OCI-LY3 (cell line): Measurements from ENCODE around the gene LRP11.

Experiments used
- EZH2phosphoT487 ChIP-seq: fragments of 200-600 bp; shearing (Covaris generic); IDR thresholded peaks from 2 replicates; pipeline ENCODE4 v1.6.1; 2018; ENCODE audit warnings: antibody characterized with exemption, mixed run types, low read depth
- TF ChIP-seq, protein P1 (sequence below): fragments of 200-600, 300-600 bp; sonication (generic); IDR thresholded peaks from 2 replicates; pipeline ENCODE4 v1.5.1; 2014; ENCODE audit warnings: antibody characterized with exemption, low read length, low read depth

DNA sequence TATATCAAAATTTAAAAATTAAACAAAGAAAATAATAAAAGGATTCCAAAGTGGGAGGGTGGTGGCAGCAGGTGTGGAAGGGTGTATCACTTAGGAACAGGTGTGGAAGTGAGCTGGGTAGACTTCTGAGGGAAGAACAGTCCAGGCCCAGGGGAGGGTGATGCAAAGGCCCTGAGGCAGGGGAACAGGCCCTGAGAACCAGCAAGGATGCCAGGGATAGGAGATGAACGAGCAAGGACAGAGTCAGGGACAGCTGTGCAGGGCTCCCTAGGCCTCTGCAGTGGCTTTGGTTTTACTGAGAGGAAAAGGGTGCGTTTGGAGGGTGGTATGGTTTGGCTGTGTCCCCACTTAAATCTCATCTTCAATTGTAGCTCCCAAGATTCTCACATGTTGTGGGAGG lies 43.2 kb upstream of the LRP11 start:
- TF ChIP-seq, protein P1, sequence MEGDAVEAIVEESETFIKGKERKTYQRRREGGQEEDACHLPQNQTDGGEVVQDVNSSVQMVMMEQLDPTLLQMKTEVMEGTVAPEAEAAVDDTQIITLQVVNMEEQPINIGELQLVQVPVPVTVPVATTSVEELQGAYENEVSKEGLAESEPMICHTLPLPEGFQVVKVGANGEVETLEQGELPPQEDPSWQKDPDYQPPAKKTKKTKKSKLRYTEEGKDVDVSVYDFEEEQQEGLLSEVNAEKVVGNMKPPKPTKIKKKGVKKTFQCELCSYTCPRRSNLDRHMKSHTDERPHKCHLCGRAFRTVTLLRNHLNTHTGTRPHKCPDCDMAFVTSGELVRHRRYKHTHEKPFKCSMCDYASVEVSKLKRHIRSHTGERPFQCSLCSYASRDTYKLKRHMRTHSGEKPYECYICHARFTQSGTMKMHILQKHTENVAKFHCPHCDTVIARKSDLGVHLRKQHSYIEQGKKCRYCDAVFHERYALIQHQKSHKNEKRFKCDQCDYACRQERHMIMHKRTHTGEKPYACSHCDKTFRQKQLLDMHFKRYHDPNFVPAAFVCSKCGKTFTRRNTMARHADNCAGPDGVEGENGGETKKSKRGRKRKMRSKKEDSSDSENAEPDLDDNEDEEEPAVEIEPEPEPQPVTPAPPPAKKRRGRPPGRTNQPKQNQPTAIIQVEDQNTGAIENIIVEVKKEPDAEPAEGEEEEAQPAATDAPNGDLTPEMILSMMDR, result no peak
- TF ChIP-seq EZH2phosphoT487, result no peak
